HG02884 (cell line): ENCODE data around the gene PEAK3.

Experiments used
- ATAC-seq: cut with Tn5 transposase; IDR thresholded peaks from one replicate; pipeline ENCODE4 v1.9.1; 2021; ENCODE audit warnings: mild to moderate bottlenecking, moderate library complexity; ENCODE audit not compliant: unreplicated experiment

PEAK3 gene

GRCh38 chr19:2239173-2239572 is 42.8 kb downstream of the PEAK3 start:
- ATAC-seq, result no peak

GRCh38 chr19:2237869-2238153 is 44.2 kb downstream of the PEAK3 start:
- no peak for ATAC-seq

GRCh38 chr19:2237051-2237868 is 44.7 kb downstream of the PEAK3 start:
- no peak for ATAC-seq

- peak; percentile 68 for ATAC-seq
Observed at GRCh38 chr19:2236314-2237050, 45.5 kb downstream of the PEAK3 start, which contains the start of the genes PLEKHJ1 and SF3A2. TSS of gene PLEKHJ1 (minus strand) at chr19:2236329. CDS start at chr19:2236248, 81 bp downstream. TSS of gene SF3A2 (plus strand) at chr19:2236824. CDS start at chr19:2243419, 6,595 bp downstream.

- ATAC-seq, result peak; percentile 15
Observed at GRCh38 chr19:2236064-2236313, 46.0 kb downstream of the PEAK3 start.

GRCh38 chr19:2235381-2236063 is 46.5 kb downstream of the PEAK3 start:
- no peak for ATAC-seq

- no peak for ATAC-seq
Observed at GRCh38 chr19:2234996-2235380, 47.0 kb downstream of the PEAK3 start.

GRCh38 chr19:2233601-2234280 is 48.2 kb downstream of the PEAK3 start:
- ATAC-seq, result no peak

GRCh38 chr19:2232286-2233151 is 49.5 kb downstream of the PEAK3 start:
- no peak for ATAC-seq

- no peak for ATAC-seq
Observed at GRCh38 chr19:2231621-2232221, 50.3 kb downstream of the PEAK3 start.

- ATAC-seq, result no peak
Observed at GRCh38 chr19:2230807-2231533, 51.0 kb downstream of the PEAK3 start.

GRCh38 chr19:2230033-2230531 is 51.9 kb downstream of the PEAK3 start:
- no peak for ATAC-seq

- ATAC-seq, result no peak
Observed at GRCh38 chr19:2229103-2230032, 52.6 kb downstream of the PEAK3 start.

- no peak for ATAC-seq
Observed at GRCh38 chr19:2228157-2229030, 53.6 kb downstream of the PEAK3 start.

- no peak for ATAC-seq
Observed at GRCh38 chr19:2227415-2228156, 54.4 kb downstream of the PEAK3 start.

- ATAC-seq, result no peak
Observed at GRCh38 chr19:2226840-2227360, 55.1 kb downstream of the PEAK3 start.
